Measurements from ENCODE around the gene VASP. TPM values are rescaled to one million over a fixed set of nuclear protein-coding genes. Genes with fewer than 3 reads are reported as not detected.

Gene VASP
- total and polyA plus RNA-seq, 2 of the 13 experiments (the other 11 are each of a cell fraction or from before 2014, with no cell fraction given): 41.8 to 67.1 TPM

GRCh38 chr19:45471931-45472562 lies 35.2 kb upstream of the VASP start:
- ChIA-PET CTCF (ENCODE audit: low intra/inter-chr PET ratio, low total read pairs) (no interaction called here), POLR2A (no interaction called here)
- DNase-seq (ENCODE audit: low spot score) (no peak), FAIRE-seq (no peak), ATAC-seq (no peak)
- Histone ChIP-seq H4K20me1 (ENCODE audit: insufficient read depth, low read length) (peaks cover 5% of the 10 kb centered on the region; the same call in 1 of the 2 replicates), H3K36me3 (replicated peaks in 1 of 2; ENCODE audit: control insufficient read depth in 1 of 2, insufficient read depth in 2 of 2, low read length in 2 of 2) (no peaks in the 10 kb centered on the region), H2AFZ (ENCODE audit: low read length) (no peak overlapping the region), H3K9me3 (ENCODE audit: low read length) (no peaks in the 10 kb centered on the region), H3K27ac (ENCODE audit: extremely low read length, insufficient read depth, low read length) (no peak overlapping the region), H3K79me2 (ENCODE audit: insufficient read depth, low read length) (no peaks in the 10 kb centered on the region), H3K4me2 (ENCODE audit: low read depth, low read length) (no peak overlapping the region), H3K9ac (ENCODE audit: insufficient read depth, low read depth, low read length) (no peak overlapping the region), H3K4me1 (ENCODE audit: insufficient read depth, low read length) (peaks cover 25% of the 10 kb centered on the region), H3K27me3 (ENCODE audit: control insufficient read depth in 1 of 2, insufficient read depth in 2 of 2, low read length in 2 of 2) (peaks cover 0 to 11% of the 10 kb centered on the region in 2 experiments; a peak in 2 of 5 replicates), H3K4me3 (replicated peaks in 1 of 3; ENCODE audit: insufficient read depth in 1 of 3, low read depth in 2 of 3, low read length in 3 of 3) (no peak overlapping the region)
- BruUV-seq (replicated peaks): no TSS peak
- WGBS (ENCODE audit: low lambda C conversion rate): 47% methylated on average over 5 of the region's 7 CpGs
- TF ChIP-seq ZNF598 (CRISPR knock-in tag; IDR thresholded peaks at IDR 0.05; ENCODE audit: borderline replicate concordance) (no peak), ZSCAN31 (CRISPR knock-in tag; IDR thresholded peaks at IDR 0.05; ENCODE audit: low read depth) (no peak), FOXK2 (IDR thresholded peaks at IDR 0.05) (no peak), TOPORS (CRISPR knock-in tag; IDR thresholded peaks at IDR 0.05) (no peak), ZBTB2 (CRISPR knock-in tag; IDR thresholded peaks at IDR 0.05; ENCODE audit: low read depth) (no peak), RNF2 (conservative IDR thresholded peaks at IDR 0.05; ENCODE audit: low read depth) (no peak), CBFB (CRISPR knock-in tag; IDR thresholded peaks at IDR 0.05) (no peak), LRRFIP1 (CRISPR knock-in tag; conservative IDR thresholded peaks at IDR 0.05) (no peak), HDAC2 (CRISPR knock-in tag; IDR thresholded peaks at IDR 0.05) (no peak), HNF4A (CRISPR knock-in tag; IDR thresholded peaks at IDR 0.05) (no peak), ZNF3 (CRISPR knock-in tag; IDR thresholded peaks at IDR 0.05) (peak; percentile 46; the same call in 1 of the 2 replicates), ZNF644 (CRISPR knock-in tag; IDR thresholded peaks at IDR 0.05; ENCODE audit: low read depth) (no peak), ADNP (CRISPR knock-in tag; IDR thresholded peaks at IDR 0.05) (no peak), ZNF614 (CRISPR knock-in tag; IDR thresholded peaks at IDR 0.05; ENCODE audit: borderline replicate concordance) (no peak), POLR2AphosphoS2 (IDR thresholded peaks at IDR 0.05; ENCODE audit: low read depth, low read length) (peak; percentile 28; the same call in 1 of the 2 replicates), ZNF235 (CRISPR knock-in tag; IDR thresholded peaks at IDR 0.05; ENCODE audit: borderline replicate concordance) (no peak), ZMAT5 (CRISPR knock-in tag; IDR thresholded peaks at IDR 0.05; ENCODE audit: borderline replicate concordance, low read depth) (no peak), NR3C1 (CRISPR knock-in tag; IDR thresholded peaks at IDR 0.05) (no peak)
- in situ Hi-C loops (cut with HindIII; ENCODE audit: extremely low pct_ligation_motif_present, low pct_unique_long_range_greater_than_20kb): loop anchor here (10.0 kb wide), 1 partner anchor 47 kb away; the partner anchor contains the start of gene ERCC1
- intact Hi-C loops (cut with micrococcal nuclease; ENCODE audit: unreplicated experiment): no loop called here
